IMR-90 (cell line): ENCODE measurements around the gene UPK1B. TPM values are rescaled to one million over a fixed set of nuclear protein-coding genes. Genes with fewer than 3 reads are reported as not detected.

Experiments
- ATAC-seq: fragments of 200-7000 bp; cut with Tn5 transposase; 2 replicates; pipeline ENCODE4 v1.9.1; 2020; ENCODE audit warnings: low read depth, mild to moderate bottlenecking, moderate library complexity
- BruUV-seq: library from RNA; stranded (reverse); fragments of 400-500 nt; replicated peaks from 2 replicates; lab custom pipeline; 2021; lab: Mats Ljungman, UMichigan
- CTCF ChIA-PET: fragments of 300-600 bp; formaldehyde crosslinking; extraction: SDS; loops from one replicate; lab custom pipeline; 2021; ENCODE audit warnings: antibody characterized with exemption; lab: Yijun Ruan, JAX
- POLR2A ChIA-PET: fragments of 300-600 bp; sonication (Branson Sonifier 250); formaldehyde crosslinking; loops from one replicate; lab custom pipeline; 2022; ENCODE audit warnings: antibody characterized with exemption; ENCODE audit not compliant: unreplicated experiment; lab: Charles Lee
- DNase-seq: peaks from one replicate; pipeline ENCODE4 v3.0.0; 2013
- H2AFZ ChIP-seq: replicated peaks from 2 replicates; pipeline ENCODE3; 2013; ENCODE audit warnings: low read length, mild to moderate bottlenecking; ENCODE audit not compliant: poor library complexity
- H2AK5ac ChIP-seq: 2 replicates; pipeline ENCODE4 v1.6.1; 2013; ENCODE audit warnings: low read depth, low read length, inconsistent platforms
- H2AK9ac ChIP-seq: replicated peaks from 2 replicates; pipeline ENCODE3; 2013; ENCODE audit warnings: mild to moderate bottlenecking, low read depth, low read length, moderate library complexity; ENCODE audit not compliant: poor library complexity
- H2BK120ac ChIP-seq: 2 replicates; pipeline ENCODE4 v1.6.1; 2013; ENCODE audit warnings: low read depth, low read length, inconsistent platforms
- H2BK15ac ChIP-seq: 3 replicates; pipeline ENCODE4 v1.6.1; 2013; ENCODE audit warnings: low read depth, low read length, inconsistent platforms
- H2BK20ac ChIP-seq: 2 replicates; pipeline ENCODE4 v1.6.1; 2013; ENCODE audit warnings: low read depth, mild to moderate bottlenecking, inconsistent platforms, low read length, moderate library complexity
- H2BK5ac ChIP-seq: 2 replicates; pipeline ENCODE4 v1.6.1; 2013; ENCODE audit warnings: mild to moderate bottlenecking, low read depth, low read length, inconsistent platforms; ENCODE audit not compliant: poor library complexity, severe bottlenecking
- H3K14ac ChIP-seq: replicated peaks from 2 replicates; pipeline ENCODE4 v1.6.1; 2013; ENCODE audit warnings: low read depth, low read length, inconsistent platforms
- H3K18ac ChIP-seq: 2 replicates; pipeline ENCODE4 v1.6.1; 2013; ENCODE audit warnings: low read depth, low read length, control low read depth
- H3K23ac ChIP-seq: 2 replicates; pipeline ENCODE4 v1.6.1; 2013; ENCODE audit warnings: low read depth, low read length, inconsistent platforms
- H3K27ac ChIP-seq: 2 replicates; pipeline ENCODE4 v1.5.1; 2013; ENCODE audit warnings: mild to moderate bottlenecking, control low read depth, low read length; ENCODE audit not compliant: insufficient read depth
- H3K27me3 ChIP-seq: 2 replicates; pipeline ENCODE4 v1.6.1; 2013; ENCODE audit warnings: low read length; ENCODE audit not compliant: control insufficient read depth, insufficient read depth
- H3K36me3 ChIP-seq: 2 replicates; pipeline ENCODE4 v1.6.1; 2013; ENCODE audit warnings: low read length, mixed read lengths; ENCODE audit not compliant: control insufficient read depth, insufficient read depth
- H3K4ac ChIP-seq: 2 replicates; pipeline ENCODE4 v1.6.1; 2013; ENCODE audit warnings: low read depth, low read length, inconsistent platforms
- H3K4me1 ChIP-seq: 2 replicates; pipeline ENCODE4 v1.6.1; 2013; ENCODE audit warnings: low read length, mixed read lengths; ENCODE audit not compliant: control insufficient read depth, insufficient read depth
- H3K4me2 ChIP-seq: 2 replicates; pipeline ENCODE4 v1.6.1; 2013; ENCODE audit warnings: low read depth, mild to moderate bottlenecking, control low read depth, low read length, moderate library complexity
- H3K4me3 ChIP-seq: 2 replicates; pipeline ENCODE4 v1.5.1; 2013; ENCODE audit warnings: low read depth, mild to moderate bottlenecking, control low read depth, low read length, moderate library complexity; ENCODE audit not compliant: insufficient read depth
- H3K56ac ChIP-seq: 2 replicates; pipeline ENCODE4 v1.6.1; 2013; ENCODE audit warnings: low read length, inconsistent platforms; ENCODE audit not compliant: insufficient read depth; ENCODE audit errors: extremely low read depth
- H3K79me1 ChIP-seq, 2 experiments: 2 replicates each; pipeline ENCODE4 v1.6.1; 2013; ENCODE audit warnings: low read length in 2 of 2, inconsistent platforms in 1 of 2, low read depth in 1 of 2
- H3K9ac ChIP-seq: 2 replicates; pipeline ENCODE4 v1.6.1; 2013; ENCODE audit warnings: low read depth, low read length, control low read depth
- H3K9me1 ChIP-seq: 2 replicates; pipeline ENCODE4 v1.6.1; 2013; ENCODE audit warnings: low read length, inconsistent platforms; ENCODE audit not compliant: insufficient read depth
- H3K9me3 ChIP-seq: 2 replicates; pipeline ENCODE4 v1.6.1; 2013; ENCODE audit warnings: low read length; ENCODE audit not compliant: control insufficient read depth, insufficient read depth
- H4K20me1 ChIP-seq: 2 replicates; pipeline ENCODE4 v1.6.1; 2013; ENCODE audit warnings: low read length, inconsistent platforms; ENCODE audit not compliant: insufficient read depth
- H4K5ac ChIP-seq: 2 replicates; pipeline ENCODE4 v1.6.1; 2013; ENCODE audit warnings: mild to moderate bottlenecking, low read depth, low read length, control low read depth
- H4K8ac ChIP-seq, 2 experiments: 2 replicates each; pipeline ENCODE4 v1.6.1; 2013; ENCODE audit warnings: low read depth in 2 of 2, low read length in 2 of 2, control low read depth in 1 of 2, inconsistent platforms in 1 of 2
- H4K91ac ChIP-seq: 2 replicates; pipeline ENCODE4 v1.6.1; 2013; ENCODE audit warnings: low read depth, low read length, inconsistent platforms; ENCODE audit not compliant: insufficient read depth
- BHLHE40 ChIP-seq: fragments of 150-350 bp; IDR thresholded peaks from 2 replicates; pipeline ENCODE4 v1.6.1; 2016; ENCODE audit warnings: mild to moderate bottlenecking, low read depth, low read length
- CEBPB ChIP-seq: IDR thresholded peaks from 2 replicates; pipeline ENCODE4 v1.6.1; 2012; ENCODE audit warnings: low read depth, low read length, improper control_type of control experiment
- CHD1 ChIP-seq: IDR thresholded peaks from 2 replicates; pipeline ENCODE4 v1.6.1; 2012; ENCODE audit warnings: low read depth, low read length, improper control_type of control experiment
- CTCF ChIP-seq: conservative IDR thresholded peaks from 2 replicates; pipeline ENCODE4 v1.5.1; 2012; ENCODE audit warnings: mild to moderate bottlenecking, low read depth, low read length, improper control_type of control experiment
- ELK1 ChIP-seq: fragments of 150-350 bp; IDR thresholded peaks from 2 replicates; pipeline ENCODE4 v1.6.1; 2016; ENCODE audit warnings: low read depth, mild to moderate bottlenecking, low read length, moderate library complexity, borderline replicate concordance
- FOS ChIP-seq: fragments of 150-350 bp; IDR thresholded peaks from 2 replicates; pipeline ENCODE4 v1.6.1; 2016; ENCODE audit warnings: low read depth, low read length
- MAFK ChIP-seq: IDR thresholded peaks from 2 replicates; pipeline ENCODE4 v1.6.1; 2012; ENCODE audit warnings: low read depth, low read length, improper control_type of control experiment
- MAZ ChIP-seq: IDR thresholded peaks from 2 replicates; pipeline ENCODE4 v1.6.1; 2012; ENCODE audit warnings: low read depth, mild to moderate bottlenecking, low read length, improper control_type of control experiment, moderate library complexity, borderline replicate concordance
- NFE2L2 ChIP-seq: fragments of 150-350 bp; IDR thresholded peaks from 2 replicates; pipeline ENCODE4 v1.6.1; 2016; ENCODE audit warnings: low read depth, mild to moderate bottlenecking, low read length
- POLR2A ChIP-seq: IDR thresholded peaks from 2 replicates; pipeline ENCODE4 v1.6.1; 2012; ENCODE audit warnings: mild to moderate bottlenecking, low read depth, low read length
- RAD21 ChIP-seq: IDR thresholded peaks from 2 replicates; pipeline ENCODE4 v1.6.1; 2012; ENCODE audit warnings: low read length, improper control_type of control experiment
- RCOR1 ChIP-seq: IDR thresholded peaks from 2 replicates; pipeline ENCODE4 v1.6.1; 2012; ENCODE audit warnings: mild to moderate bottlenecking, low read length, improper control_type of control experiment; ENCODE audit not compliant: insufficient replicate concordance
- RFX5 ChIP-seq: IDR thresholded peaks from 2 replicates; pipeline ENCODE4 v1.8.0; 2012; ENCODE audit warnings: low read depth, mild to moderate bottlenecking, low read length, moderate library complexity
- SMC3 ChIP-seq: fragments of 150-350 bp; IDR thresholded peaks from 2 replicates; pipeline ENCODE4 v1.6.1; 2016; ENCODE audit warnings: low read depth, mild to moderate bottlenecking, antibody characterized with exemption, low read length, moderate library complexity
- USF2 ChIP-seq: fragments of 150-350 bp; IDR thresholded peaks from 2 replicates; pipeline ENCODE4 v1.6.1; 2017; ENCODE audit warnings: mild to moderate bottlenecking, antibody characterized with exemption, low read length, low read depth
- WGBS, 2 experiments: methylation state at CpG; one replicate each; pipeline versions ENCODE4 v1.1.5 to v1.1.7; 2013; ENCODE audit warnings: missing lambda C conversion rate in 2 of 2; ENCODE audit not compliant: insufficient read length in 1 of 2; ENCODE audit errors: extremely low coverage in 2 of 2; 5-methylcytosine and 5-hydroxymethylcytosine counted together
- dilution Hi-C: fragments of 300-500 bp; cut with HindIII; formaldehyde crosslinking; loops from one replicate; pipeline ENCODE4 v1.14.3; 2018; ENCODE audit warnings: low sequenced_read_pairs; ENCODE audit not compliant: unreplicated experiment
- in situ Hi-C: fragments of 300-500 bp; cut with MboI; formaldehyde crosslinking; loops from 3 replicates; pipeline ENCODE4 v1.14.3; 2019; ENCODE audit warnings: low sequenced_read_pairs, inconsistent platforms, mixed read lengths
- intact Hi-C: fragments of 100-400 bp; cut with micrococcal nuclease; formaldehyde crosslinking; loops from 2 replicates; pipeline ENCODE4 v1.10.0; 2022
- polyA plus RNA-seq, 3 experiments: library from polyadenylated mRNA; depleted of rRNA; stranded (reverse); fragments of >200 nt; gene quantifications; 2 replicates each; pipeline ENCODE4 v1.2.3, GENCODE V29; 2012; ENCODE audit warnings: low replicate concordance in 1 of 3
- total RNA-seq: library from RNA; depleted of rRNA; stranded (reverse); fragments of >200 nt; gene quantifications from 2 replicates; pipeline ENCODE4 v1.2.3, GENCODE V29; 2012

UPK1B gene
- total and polyA plus RNA-seq, 2 of the 4 experiments (the other 2 are of a cell fraction) = 0.36 to 0.55 TPM

GRCh38 chr3:119228373-119229145, 55.2 kb downstream of the UPK1B start:
- Histone ChIP-seq H3K4me3 (no peak overlapping the region), H3K18ac (no peak overlapping the region; the same call in 1 of the 2 replicates), H2BK5ac (peak overlapping the region; percentile 62), H3K56ac (no peak overlapping the region), H4K91ac (no peak overlapping the region), H3K4me1 (peaks cover 10% of the 10 kb centered on the region), H3K27ac (no peak overlapping the region), H4K5ac (no peak overlapping the region), H3K9me1 (peaks cover 16% of the 10 kb centered on the region), H3K23ac (peak overlapping the region; percentile 65), H2BK120ac (no peak overlapping the region), H3K4ac (0 out of 2 replicates have a peak overlapping the region, but pooled peaks have one; percentile 16), H3K36me3 (peaks cover 43% of the 10 kb centered on the region), H3K9me3 (no peaks in the 10 kb centered on the region), H3K79me1 (peaks cover 31 to 36% of the 10 kb centered on the region in 2 experiments), H2AFZ (no peak overlapping the region), H3K14ac (peak overlapping the region; percentile 62; the same call in 1 of the 2 replicates), H3K9ac (no peak overlapping the region), H2BK15ac (no peak overlapping the region), H3K4me2 (no peak overlapping the region), H4K20me1 (no peaks in the 10 kb centered on the region), H2BK20ac (no peak overlapping the region), H2AK5ac (no peak overlapping the region), H4K8ac (no peak overlapping the region), H3K27me3 (no peaks in the 10 kb centered on the region), H2AK9ac (no peak overlapping the region)
- ChIA-PET CTCF (no interaction called here), POLR2A (no interaction called here)
- dilution Hi-C loops (no loop called here), intact Hi-C loops (loop anchor here (5.0 kb wide), 2 partner anchors 36 to 131 kb away; no protein-coding TSS in a partner anchor), in situ Hi-C loops (no loop called here)
- peak; percentile 53 for ATAC-seq
- peak; percentile 24 for DNase-seq
- WGBS, 2 experiments = no CpG with 5 or more reads among the region's 2 CpGs
- BruUV-seq = no TSS peak
- TF ChIP-seq USF2 (no peak), RFX5 (no peak), NFE2L2 (no peak), MAFK (no peak), SMC3 (no peak), POLR2A (no peak), CHD1 (no peak), CTCF (no peak), RCOR1 (no peak), CEBPB (no peak), FOS (no peak), MAZ (no peak), BHLHE40 (no peak), RAD21 (no peak), ELK1 (no peak)
